ENCODE results near the gene DPYSL5.

The DPYSL5 gene

DNA sequence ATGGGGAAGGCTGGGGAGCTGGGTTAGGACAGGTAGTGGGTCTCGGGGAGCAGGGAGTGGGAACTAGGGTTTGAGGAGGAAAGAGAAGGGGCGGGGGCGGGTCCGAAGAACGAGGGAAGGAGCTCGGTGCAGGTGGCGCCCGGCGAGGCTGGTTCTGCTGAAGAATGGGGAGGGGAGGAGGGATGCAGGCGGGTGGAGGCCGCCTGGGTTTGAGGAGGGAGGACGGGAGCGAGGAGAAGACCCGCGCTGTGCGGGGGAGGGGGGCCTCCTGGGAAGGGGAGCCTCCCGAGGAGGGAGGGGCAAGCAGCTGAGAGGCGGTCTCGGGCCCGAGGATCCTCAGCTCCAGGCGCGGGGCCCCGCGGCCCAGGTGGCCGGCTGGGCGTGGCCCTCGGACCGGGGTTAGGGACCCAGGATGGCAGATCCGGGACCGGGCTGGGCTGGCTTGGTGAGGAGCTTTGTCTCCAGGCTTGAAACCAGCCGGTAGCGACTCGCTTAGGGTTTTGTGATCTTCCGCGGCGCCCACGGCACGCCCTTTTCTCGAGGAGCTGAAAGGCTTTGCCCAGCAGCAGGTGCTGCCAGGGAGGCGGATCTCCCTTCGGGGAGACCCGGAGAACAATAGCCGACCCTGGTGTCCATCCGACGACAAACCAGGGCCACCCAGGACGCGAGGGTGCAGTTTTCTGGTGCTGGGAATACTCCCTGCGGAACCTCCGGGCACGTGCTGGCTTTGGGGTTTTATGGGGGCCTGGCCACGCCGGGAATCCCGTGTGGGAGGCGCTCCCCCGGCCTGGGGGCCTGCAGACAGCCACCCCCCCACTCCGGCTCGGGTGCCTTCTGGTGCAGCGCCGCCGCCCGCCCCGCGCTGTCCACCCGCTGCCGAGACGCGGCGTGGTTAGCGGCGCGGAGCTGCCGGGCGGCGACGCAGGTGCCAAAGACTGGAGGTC, 1.4 kb downstream of the DPYSL5 start:
- no peak for DNase-seq (ENCODE audit: low spot score)
- TF ChIP-seq, protein P1, sequence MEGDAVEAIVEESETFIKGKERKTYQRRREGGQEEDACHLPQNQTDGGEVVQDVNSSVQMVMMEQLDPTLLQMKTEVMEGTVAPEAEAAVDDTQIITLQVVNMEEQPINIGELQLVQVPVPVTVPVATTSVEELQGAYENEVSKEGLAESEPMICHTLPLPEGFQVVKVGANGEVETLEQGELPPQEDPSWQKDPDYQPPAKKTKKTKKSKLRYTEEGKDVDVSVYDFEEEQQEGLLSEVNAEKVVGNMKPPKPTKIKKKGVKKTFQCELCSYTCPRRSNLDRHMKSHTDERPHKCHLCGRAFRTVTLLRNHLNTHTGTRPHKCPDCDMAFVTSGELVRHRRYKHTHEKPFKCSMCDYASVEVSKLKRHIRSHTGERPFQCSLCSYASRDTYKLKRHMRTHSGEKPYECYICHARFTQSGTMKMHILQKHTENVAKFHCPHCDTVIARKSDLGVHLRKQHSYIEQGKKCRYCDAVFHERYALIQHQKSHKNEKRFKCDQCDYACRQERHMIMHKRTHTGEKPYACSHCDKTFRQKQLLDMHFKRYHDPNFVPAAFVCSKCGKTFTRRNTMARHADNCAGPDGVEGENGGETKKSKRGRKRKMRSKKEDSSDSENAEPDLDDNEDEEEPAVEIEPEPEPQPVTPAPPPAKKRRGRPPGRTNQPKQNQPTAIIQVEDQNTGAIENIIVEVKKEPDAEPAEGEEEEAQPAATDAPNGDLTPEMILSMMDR (conservative IDR thresholded peaks at IDR 0.05; ENCODE audit: low read depth), result no peak
- POLR2A ChIA-PET (ENCODE audit: low non-redundant PET), result no interaction called here
- H3K27ac ChIP-seq, result no peak overlapping the region
- CTCF ChIA-PET, result interaction anchor here (1.1 kb wide), 1 partner anchor 601 kb away, joined by 3 read pairs; no protein-coding TSS in a partner anchor

DNA sequence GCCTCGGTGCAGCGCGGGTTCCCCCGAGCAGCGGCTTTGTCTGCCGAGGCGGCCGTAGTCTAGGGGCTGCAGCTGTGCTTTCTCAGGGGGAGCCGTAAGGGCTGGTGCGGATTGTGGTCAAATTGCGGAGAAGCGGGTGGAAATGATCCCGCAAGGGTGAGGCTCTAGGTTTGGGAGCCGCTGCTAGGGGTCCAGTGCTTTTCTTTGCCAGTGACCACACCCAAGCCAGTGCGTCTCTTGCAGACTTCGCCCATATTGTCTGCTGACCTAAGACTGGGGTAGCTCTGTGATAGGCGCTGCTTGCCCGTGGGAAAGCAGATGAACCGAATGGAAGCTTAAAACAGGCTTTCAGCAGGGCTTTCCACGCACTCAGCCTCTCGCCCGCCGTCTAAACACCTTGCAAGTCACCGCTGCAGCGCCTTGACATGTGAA, 2.1 kb downstream of the DPYSL5 start:
- CTCF ChIA-PET, result interaction anchor here (1.1 kb wide), 1 partner anchor 600 kb away, joined by 3 read pairs; no protein-coding TSS in a partner anchor
- POLR2A ChIA-PET (ENCODE audit: low non-redundant PET), result no interaction called here
- DNase-seq (ENCODE audit: low spot score), result no peak
- TF ChIP-seq, protein P1 (conservative IDR thresholded peaks at IDR 0.05; ENCODE audit: low read depth), result no peak
- H3K27ac ChIP-seq, result no peak overlapping the region

DNA sequence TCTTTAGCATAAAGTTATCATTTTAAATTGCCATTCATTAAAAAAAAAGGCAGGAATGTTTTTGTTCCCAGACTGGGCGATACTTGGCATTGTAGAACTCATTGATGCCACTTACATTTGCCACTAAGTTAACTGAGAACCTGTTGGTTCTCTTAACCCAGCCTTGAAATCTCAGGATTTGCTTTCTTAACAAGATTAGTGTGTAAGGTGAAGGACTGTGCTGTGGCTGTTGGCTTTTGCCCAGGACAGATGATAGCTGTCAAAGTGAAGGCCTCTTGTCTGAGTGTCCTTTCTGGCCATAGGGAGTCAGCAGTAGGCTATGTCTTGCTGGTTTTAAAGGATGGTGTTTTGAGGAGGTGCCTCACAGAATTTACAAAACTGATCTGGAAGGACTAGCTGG, 2.6 kb downstream of the DPYSL5 start:
- H3K27ac ChIP-seq, result no peak overlapping the region
- DNase-seq (ENCODE audit: low spot score), result no peak
- POLR2A ChIA-PET (ENCODE audit: low non-redundant PET), result no interaction called here
- TF ChIP-seq, protein P1 (conservative IDR thresholded peaks at IDR 0.05; ENCODE audit: low read depth), result no peak
- CTCF ChIA-PET, result no interaction called here

DNA sequence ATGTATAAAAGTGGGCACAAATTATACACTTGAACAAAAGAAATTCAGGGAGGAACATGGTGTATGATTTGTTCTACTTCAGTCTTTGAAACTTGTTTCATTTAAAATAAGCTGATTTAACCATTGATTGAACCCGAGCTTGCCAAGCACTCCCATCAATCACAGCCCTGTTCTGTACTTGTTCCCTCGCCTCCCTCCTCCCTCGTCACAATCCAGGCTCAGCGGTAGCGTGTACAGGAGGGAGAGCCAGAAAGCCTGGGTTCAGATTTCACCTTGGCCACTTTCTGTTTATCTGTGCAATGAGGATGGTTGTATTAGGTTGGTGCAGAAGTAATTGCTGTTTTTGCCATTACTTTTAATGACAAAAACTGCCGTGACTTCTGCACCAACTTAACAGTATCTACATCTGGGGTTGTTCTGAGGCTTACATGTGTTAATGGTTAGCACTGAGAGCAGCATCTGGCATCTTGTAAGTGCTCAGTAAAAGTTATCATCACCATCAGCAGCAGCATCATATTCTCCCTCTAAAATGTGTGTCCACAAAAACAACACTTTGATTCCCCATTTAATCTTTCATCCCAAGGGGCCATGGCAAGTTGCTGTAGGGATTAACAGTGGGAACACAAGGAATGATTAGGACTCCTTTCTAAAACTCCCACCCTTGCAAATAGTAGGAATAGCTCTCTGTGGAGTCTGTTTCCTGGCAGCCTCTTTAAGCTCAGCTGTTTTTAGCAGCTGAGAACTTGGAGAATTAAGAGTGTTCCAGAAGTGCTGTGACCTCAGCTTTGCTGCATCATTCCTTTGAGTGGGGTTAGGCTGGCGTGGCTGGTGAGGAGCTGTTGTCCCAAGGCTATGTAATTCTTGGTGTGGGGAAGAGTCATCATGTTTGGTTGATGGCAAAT, 4.7 kb downstream of the DPYSL5 start:
- TF ChIP-seq, protein P1 (conservative IDR thresholded peaks at IDR 0.05; ENCODE audit: low read depth), result no peak
- no peak for DNase-seq (ENCODE audit: low spot score)
- ChIA-PET CTCF (interaction anchor here (1.1 kb wide), 1 partner anchor 11 kb away, joined by 5 read pairs; no protein-coding TSS in a partner anchor), POLR2A (ENCODE audit: low non-redundant PET) (no interaction called here)
- no peak overlapping the region for H3K27ac ChIP-seq

DNA sequence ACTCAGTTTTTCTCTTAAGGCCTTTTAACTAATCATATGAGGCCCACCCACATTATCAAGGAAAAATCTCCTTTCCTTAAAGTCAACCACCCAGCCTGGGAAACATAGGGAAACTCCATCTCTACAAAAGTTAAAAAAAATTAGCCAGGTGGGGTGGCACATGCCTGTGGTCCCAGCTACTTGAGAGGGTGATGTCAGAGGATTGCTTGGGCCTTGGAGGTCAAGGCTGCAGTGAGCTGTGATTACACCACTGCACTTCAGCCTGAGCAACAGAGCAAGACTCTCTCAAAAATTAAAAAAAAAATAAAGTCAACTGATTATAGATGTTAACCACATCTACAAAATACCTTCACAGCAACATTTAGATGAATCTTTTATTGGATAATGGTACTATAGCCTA, 5.8 kb downstream of the DPYSL5 start:
- H3K27ac ChIP-seq, result no peak overlapping the region
- DNase-seq (ENCODE audit: low spot score), result no peak
- TF ChIP-seq, protein P1 (conservative IDR thresholded peaks at IDR 0.05; ENCODE audit: low read depth), result no peak
- ChIA-PET POLR2A (ENCODE audit: low non-redundant PET) (no interaction called here), CTCF (interaction anchor here (2.6 kb wide), 1 partner anchor 7 kb away, joined by 7 read pairs; no protein-coding TSS in a partner anchor)

DNA sequence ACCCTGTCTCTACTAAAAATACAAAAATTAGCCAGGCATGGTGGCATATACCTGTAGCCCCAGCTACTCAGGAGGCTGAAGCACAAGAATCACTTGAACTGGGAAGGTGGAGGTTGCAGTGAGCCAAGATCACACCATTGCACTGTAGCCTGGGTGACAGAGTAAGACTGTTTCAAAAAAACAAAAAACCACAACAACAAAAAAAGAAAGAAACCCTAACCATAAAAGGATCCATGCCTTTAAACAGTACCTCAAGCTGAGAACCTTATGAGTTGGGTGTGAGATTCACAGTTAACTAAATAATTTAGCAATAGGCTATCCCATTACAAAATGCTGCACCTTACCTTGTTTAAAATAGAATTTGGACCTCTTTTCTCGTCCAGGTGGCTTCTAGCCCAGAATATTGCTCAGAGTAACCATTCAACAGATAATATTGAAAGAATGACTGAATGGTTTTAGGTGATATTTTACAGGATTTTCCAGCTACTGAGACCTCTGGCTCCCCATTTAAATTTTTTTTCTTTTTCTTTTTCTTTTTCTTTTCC, 6.4 kb downstream of the DPYSL5 start:
- CTCF ChIA-PET, result interaction anchor here (2.6 kb wide), 1 partner anchor 8 kb away, joined by 7 read pairs; no protein-coding TSS in a partner anchor
- POLR2A ChIA-PET (ENCODE audit: low non-redundant PET), result no interaction called here
- no peak for DNase-seq (ENCODE audit: low spot score)
- no peak overlapping the region for H3K27ac ChIP-seq
- TF ChIP-seq, protein P1 (conservative IDR thresholded peaks at IDR 0.05; ENCODE audit: low read depth), result no peak

Measured in RWPE1 (cell line).